ENCODE measurements around the gene VARS2.

Gene VARS2

GRCh38 chr6:30891450-30891723 is 22.7 kb upstream of the VARS2 start:
- Histone ChIP-seq H3K79me2 (ENCODE audit: insufficient read depth, low read length) (no peaks in the 10 kb centered on the region), H3K4me2 (ENCODE audit: low read depth, low read length, poor library complexity, severe bottlenecking) (no peak overlapping the region), H3F3A (ENCODE audit: low read depth) (no peaks in the 10 kb centered on the region), H3K9ac (ENCODE audit: low read depth, low read length, poor library complexity, severe bottlenecking) (no peak overlapping the region), H3K4me3 (ENCODE audit: low read length, poor library complexity, severe bottlenecking) (no peak overlapping the region), H4K20me1 (ENCODE audit: insufficient read depth, low read length, poor library complexity, severe bottlenecking) (no peaks in the 10 kb centered on the region), H3K4me1 (ENCODE audit: insufficient read depth, low read length, poor library complexity, severe bottlenecking) (no peaks in the 10 kb centered on the region), H3K27me3 (ENCODE audit: insufficient read depth, low read length, poor library complexity, severe bottlenecking) (no peaks in the 10 kb centered on the region), H3K36me3 (ENCODE audit: insufficient read depth, low read length) (no peaks in the 10 kb centered on the region), H3K9me2 (replicated peaks; ENCODE audit: low read depth, low read length) (no peaks in the 10 kb centered on the region), H3K9me3 (ENCODE audit: insufficient read depth, low read depth, low read length) (no peaks in the 10 kb centered on the region), H2AFZ (ENCODE audit: low read length) (no peak overlapping the region)
- TF ChIP-seq CTCF (conservative IDR thresholded peaks at IDR 0.05; ENCODE audit: low read length) (no peak), EZH2phosphoT487 (IDR thresholded peaks at IDR 0.05; ENCODE audit: borderline replicate concordance) (no peak)

GRCh38 chr6:30891816-30892538 is 22.1 kb upstream of the VARS2 start:
- Histone ChIP-seq H4K20me1 (ENCODE audit: insufficient read depth, low read length, poor library complexity, severe bottlenecking) (no peaks in the 10 kb centered on the region), H3K9me3 (ENCODE audit: insufficient read depth, low read depth, low read length) (no peaks in the 10 kb centered on the region), H3K4me3 (ENCODE audit: low read length, poor library complexity, severe bottlenecking) (no peak overlapping the region), H3K9me2 (replicated peaks; ENCODE audit: low read depth, low read length) (no peaks in the 10 kb centered on the region), H3K79me2 (ENCODE audit: insufficient read depth, low read length) (no peaks in the 10 kb centered on the region), H3K36me3 (ENCODE audit: insufficient read depth, low read length) (no peaks in the 10 kb centered on the region), H3K4me2 (ENCODE audit: low read depth, low read length, poor library complexity, severe bottlenecking) (no peak overlapping the region), H3K4me1 (ENCODE audit: insufficient read depth, low read length, poor library complexity, severe bottlenecking) (no peaks in the 10 kb centered on the region), H3K9ac (ENCODE audit: low read depth, low read length, poor library complexity, severe bottlenecking) (no peak overlapping the region), H3F3A (ENCODE audit: low read depth) (no peaks in the 10 kb centered on the region), H2AFZ (ENCODE audit: low read length) (no peak overlapping the region), H3K27me3 (ENCODE audit: insufficient read depth, low read length, poor library complexity, severe bottlenecking) (no peaks in the 10 kb centered on the region)
- TF ChIP-seq CTCF (conservative IDR thresholded peaks at IDR 0.05; ENCODE audit: low read length): no peak

GRCh38 chr6:30893001-30893591 is 20.9 kb upstream of the VARS2 start:
- no peaks in the 10 kb centered on the region for H3K79me2 ChIP-seq (ENCODE audit: insufficient read depth, low read length)
- no peaks in the 10 kb centered on the region for H3K36me3 ChIP-seq (ENCODE audit: insufficient read depth, low read length)
- no peaks in the 10 kb centered on the region for H3K27me3 ChIP-seq (ENCODE audit: insufficient read depth, low read length, poor library complexity, severe bottlenecking)
- H3K4me2 ChIP-seq (ENCODE audit: low read depth, low read length, poor library complexity, severe bottlenecking): no peak overlapping the region
- no peak overlapping the region for H3K9ac ChIP-seq (ENCODE audit: low read depth, low read length, poor library complexity, severe bottlenecking)
- H4K20me1 ChIP-seq (ENCODE audit: insufficient read depth, low read length, poor library complexity, severe bottlenecking): no peaks in the 10 kb centered on the region
- H3F3A ChIP-seq (ENCODE audit: low read depth): no peaks in the 10 kb centered on the region
- H2AFZ ChIP-seq (ENCODE audit: low read length): no peak overlapping the region
- H3K9me3 ChIP-seq (ENCODE audit: insufficient read depth, low read depth, low read length): no peaks in the 10 kb centered on the region
- H3K4me1 ChIP-seq (ENCODE audit: insufficient read depth, low read length, poor library complexity, severe bottlenecking): no peaks in the 10 kb centered on the region
- no peak overlapping the region for H3K4me3 ChIP-seq (ENCODE audit: low read length, poor library complexity, severe bottlenecking)
- H3K9me2 ChIP-seq (replicated peaks; ENCODE audit: low read depth, low read length): no peaks in the 10 kb centered on the region
- TF ChIP-seq CTCF (conservative IDR thresholded peaks at IDR 0.05; ENCODE audit: low read length) (peak; percentile 20; the same call in 1 of the 2 replicates), EZH2phosphoT487 (IDR thresholded peaks at IDR 0.05; ENCODE audit: borderline replicate concordance) (no peak)

Data from Loucy (cell line).